ENCODE measurements around the gene AKR7A2.

GRCh38 chr1:19300211-19300610 lies 11.7 kb downstream of the AKR7A2 start:
- TF ChIP-seq POLR2A (IDR thresholded peaks at IDR 0.05): no peak
- TF ChIP-seq CTCF (IDR thresholded peaks at IDR 0.05): no peak

All from thyroid gland (tissue), 4 donors.